Upper lobe of right lung (tissue), 1 donor: ENCODE results near the gene UBA52. TPM values are rescaled to one million over a fixed set of nuclear protein-coding genes. Genes with fewer than 3 reads are reported as not detected.

Source experiments
- ATAC-seq: fragments of 200-7000 bp; cut with Tn5 transposase; one replicate; pipeline ENCODE4 v1.9.1; 2020; ENCODE audit warnings: mild to moderate bottlenecking, moderate library complexity
- DNase-seq: peaks from one replicate; pipeline ENCODE4 v3.0.0-alpha.2; 2020
- H3K27ac ChIP-seq: fragments of 200-600 bp; one replicate; pipeline ENCODE4 v1.8.0; 2022
- H3K27me3 ChIP-seq: fragments of 200-600 bp; one replicate; pipeline ENCODE4 v1.8.0; 2022; ENCODE audit warnings: mild to moderate bottlenecking
- H3K36me3 ChIP-seq: fragments of 200-600 bp; one replicate; pipeline ENCODE4 v1.8.0; 2022
- H3K4me1 ChIP-seq: fragments of 200-600 bp; one replicate; pipeline ENCODE4 v1.8.0; 2022
- H3K4me3 ChIP-seq: fragments of 200-600 bp; one replicate; pipeline ENCODE4 v1.8.0; 2022; ENCODE audit warnings: mild to moderate bottlenecking
- H3K9me3 ChIP-seq: fragments of 200-600 bp; one replicate; pipeline ENCODE4 v1.8.0; 2022
- intact Hi-C: fragments of 100-400 bp; cut with DNase I; formaldehyde crosslinking; loops from one replicate; pipeline ENCODE4 v1.11.0; 2022
- total RNA-seq: library from RNA; stranded (reverse); fragmentation: NEBNext Ultra II Directional; extraction: Animal tissue kit (Norgen Biotek cat#: 25700); gene quantifications from one replicate; pipeline ENCODE4 v1.2.1, GENCODE V29; 2021
- TF ChIP-seq, protein P1 (sequence below): fragments of 200-600 bp; IDR thresholded peaks from one replicate; pipeline ENCODE4 v1.8.0; 2022; ENCODE audit warnings: antibody characterized with exemption
- donor health status: DM: no; HTN: yes; CAD: no; lungs with severe emphysema.

UBA52 gene
- total RNA-seq, 1 donor from 2014 or later: 840 TPM

DNA sequence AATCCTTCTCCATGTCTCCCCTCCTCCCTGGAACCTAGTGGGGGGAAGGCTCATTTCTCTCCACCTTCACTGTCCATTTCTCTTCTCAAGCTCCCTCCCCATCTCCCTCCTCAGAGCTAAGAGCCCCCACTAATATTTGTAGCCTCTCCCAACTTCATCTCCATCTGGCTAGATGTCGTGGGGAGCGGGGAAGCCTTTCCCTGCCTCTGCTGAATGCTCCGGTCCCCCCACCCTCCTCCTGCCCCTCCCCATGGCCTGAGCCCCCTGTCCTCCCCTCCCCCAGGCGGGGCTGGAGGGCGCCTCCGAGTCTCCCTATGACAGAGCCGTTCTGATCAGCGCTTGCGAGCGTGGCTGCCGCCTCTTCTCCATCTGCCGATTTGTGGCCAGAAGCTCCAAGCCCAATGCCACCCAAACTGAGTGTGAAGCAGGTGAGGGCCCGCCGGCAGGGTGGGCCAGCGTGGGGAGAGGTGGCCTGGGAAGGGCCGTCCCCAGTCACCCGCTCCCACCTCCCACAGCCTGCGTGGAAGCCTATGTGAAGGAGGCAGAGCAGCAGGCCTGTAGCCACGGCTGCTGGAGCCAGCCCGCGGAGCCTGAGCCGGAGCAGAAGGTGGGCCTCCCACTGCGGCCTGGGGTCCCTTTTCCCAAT is 42.1 kb downstream of the UBA52 start:
- no peaks in the 10 kb centered on the region for H3K9me3 ChIP-seq
- H3K4me1 ChIP-seq: peaks cover 25% of the 10 kb centered on the region
- DNase-seq: no peak
- no peaks in the 10 kb centered on the region for H3K36me3 ChIP-seq
- ATAC-seq: no peak
- intact Hi-C loops: no loop called here
- peaks cover 75% of the 10 kb centered on the region for H3K27me3 ChIP-seq
- TF ChIP-seq, protein P1, sequence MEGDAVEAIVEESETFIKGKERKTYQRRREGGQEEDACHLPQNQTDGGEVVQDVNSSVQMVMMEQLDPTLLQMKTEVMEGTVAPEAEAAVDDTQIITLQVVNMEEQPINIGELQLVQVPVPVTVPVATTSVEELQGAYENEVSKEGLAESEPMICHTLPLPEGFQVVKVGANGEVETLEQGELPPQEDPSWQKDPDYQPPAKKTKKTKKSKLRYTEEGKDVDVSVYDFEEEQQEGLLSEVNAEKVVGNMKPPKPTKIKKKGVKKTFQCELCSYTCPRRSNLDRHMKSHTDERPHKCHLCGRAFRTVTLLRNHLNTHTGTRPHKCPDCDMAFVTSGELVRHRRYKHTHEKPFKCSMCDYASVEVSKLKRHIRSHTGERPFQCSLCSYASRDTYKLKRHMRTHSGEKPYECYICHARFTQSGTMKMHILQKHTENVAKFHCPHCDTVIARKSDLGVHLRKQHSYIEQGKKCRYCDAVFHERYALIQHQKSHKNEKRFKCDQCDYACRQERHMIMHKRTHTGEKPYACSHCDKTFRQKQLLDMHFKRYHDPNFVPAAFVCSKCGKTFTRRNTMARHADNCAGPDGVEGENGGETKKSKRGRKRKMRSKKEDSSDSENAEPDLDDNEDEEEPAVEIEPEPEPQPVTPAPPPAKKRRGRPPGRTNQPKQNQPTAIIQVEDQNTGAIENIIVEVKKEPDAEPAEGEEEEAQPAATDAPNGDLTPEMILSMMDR: no peak
- no peak overlapping the region for H3K27ac ChIP-seq
- no peak overlapping the region for H3K4me3 ChIP-seq

DNA sequence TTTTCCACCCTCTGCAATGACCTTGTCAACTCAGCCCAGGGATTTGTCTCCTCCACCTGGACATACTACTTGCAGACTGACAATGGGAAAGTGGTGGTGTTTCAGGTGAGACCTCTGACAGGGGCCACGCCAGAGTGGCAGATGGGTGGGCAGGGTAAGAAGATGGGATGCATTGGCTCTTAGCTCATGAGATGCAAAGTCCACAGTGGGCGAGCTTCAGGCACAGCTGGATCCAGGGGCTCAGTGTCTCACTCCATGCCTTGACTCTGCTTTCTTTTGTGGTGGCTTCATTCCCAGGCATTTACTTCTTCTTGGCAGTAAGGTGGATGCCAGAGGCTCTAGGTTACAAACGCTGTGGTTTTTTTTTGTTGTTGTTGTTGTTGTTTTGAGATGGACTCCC is 44.4 kb downstream of the UBA52 start:
- intact Hi-C loops: no loop called here
- Histone ChIP-seq H3K27ac (no peak overlapping the region), H3K4me3 (no peak overlapping the region), H3K27me3 (peaks cover 51% of the 10 kb centered on the region), H3K36me3 (no peaks in the 10 kb centered on the region), H3K9me3 (no peaks in the 10 kb centered on the region), H3K4me1 (peaks cover 16% of the 10 kb centered on the region)
- TF ChIP-seq, protein P1: no peak
- ATAC-seq (no peak), DNase-seq (no peak)

DNA sequence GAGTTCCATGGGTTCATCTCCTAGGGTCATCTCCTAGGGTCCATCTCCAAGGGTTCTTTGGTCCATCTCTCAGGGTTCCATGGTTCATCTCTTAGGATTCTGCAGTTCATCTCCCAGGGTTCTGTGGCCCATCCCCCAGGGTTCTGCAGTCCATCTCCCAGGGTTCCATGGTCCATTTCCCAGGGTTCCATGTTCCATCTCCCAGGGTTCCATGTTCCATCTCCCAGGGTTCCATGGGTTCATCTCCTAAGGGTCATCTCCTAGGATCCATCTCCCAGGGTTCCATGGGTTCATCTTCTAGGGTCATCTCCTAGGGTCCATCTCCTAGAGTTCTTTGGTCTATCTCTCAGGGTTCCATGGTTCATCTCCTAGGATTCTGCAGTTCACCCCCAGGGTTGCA is 45.9 kb downstream of the UBA52 start:
- no peak overlapping the region for H3K4me3 ChIP-seq
- H3K27ac ChIP-seq: no peak overlapping the region
- TF ChIP-seq, protein P1: no peak
- H3K27me3 ChIP-seq: peaks cover 36% of the 10 kb centered on the region
- H3K36me3 ChIP-seq: no peaks in the 10 kb centered on the region
- H3K9me3 ChIP-seq: no peaks in the 10 kb centered on the region
- H3K4me1 ChIP-seq: peaks cover under 1% of the 10 kb centered on the region
- intact Hi-C loops: no loop called here
- DNase-seq (no peak), ATAC-seq (no peak)

DNA sequence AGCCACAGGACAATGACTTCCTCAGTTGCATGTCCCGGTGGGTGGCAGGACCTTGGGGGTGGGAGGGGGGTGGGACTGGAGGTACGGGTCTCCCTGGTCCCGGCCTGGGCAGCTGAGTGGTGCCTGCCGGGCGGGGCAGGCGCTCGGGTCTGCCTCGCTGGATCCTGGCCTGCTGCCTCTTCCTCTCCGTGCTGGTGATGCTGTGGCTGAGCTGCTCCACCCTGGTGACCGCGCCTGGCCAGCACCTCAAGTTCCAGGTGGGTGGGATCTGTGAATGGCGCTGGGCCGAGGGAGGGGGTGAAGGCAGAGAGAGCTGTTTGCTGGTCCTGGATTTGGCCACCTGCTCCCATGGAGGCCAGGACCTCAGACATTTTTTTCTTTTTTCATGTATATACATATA is 46.6 kb downstream of the UBA52 start:
- TF ChIP-seq, protein P1: no peak
- ATAC-seq (no peak), DNase-seq (no peak)
- Histone ChIP-seq H3K4me3 (no peak overlapping the region), H3K27ac (no peak overlapping the region), H3K27me3 (peaks cover 29% of the 10 kb centered on the region), H3K9me3 (no peaks in the 10 kb centered on the region), H3K36me3 (no peaks in the 10 kb centered on the region), H3K4me1 (no peaks in the 10 kb centered on the region)
- intact Hi-C loops: no loop called here

DNA sequence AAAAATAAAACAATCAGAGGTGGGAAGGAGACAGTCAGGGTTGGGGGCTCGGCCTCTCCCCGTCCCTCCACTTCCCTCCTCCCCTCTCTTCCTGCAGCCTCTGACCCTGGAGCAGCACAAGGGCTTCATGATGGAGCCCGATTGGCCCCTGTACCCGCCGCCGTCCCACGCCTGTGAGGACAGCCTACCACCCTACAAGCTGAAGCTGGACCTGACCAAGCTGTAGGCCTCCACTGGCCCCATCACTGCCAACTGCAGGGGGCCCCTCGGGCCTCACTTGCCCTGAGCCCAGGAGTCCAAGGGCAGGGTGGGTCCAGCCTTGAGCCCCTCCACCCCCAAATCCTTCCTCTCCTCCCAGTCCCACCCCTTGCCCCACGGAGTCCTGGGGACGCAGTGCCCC is 48.7 kb downstream of the UBA52 start:
- no peak overlapping the region for H3K27ac ChIP-seq
- DNase-seq (no peak), ATAC-seq (no peak)
- no peaks in the 10 kb centered on the region for H3K36me3 ChIP-seq
- no peak overlapping the region for H3K4me3 ChIP-seq
- peaks cover 9% of the 10 kb centered on the region for H3K27me3 ChIP-seq
- H3K4me1 ChIP-seq: no peaks in the 10 kb centered on the region
- intact Hi-C loops: no loop called here
- TF ChIP-seq, protein P1: no peak
- no peaks in the 10 kb centered on the region for H3K9me3 ChIP-seq

DNA sequence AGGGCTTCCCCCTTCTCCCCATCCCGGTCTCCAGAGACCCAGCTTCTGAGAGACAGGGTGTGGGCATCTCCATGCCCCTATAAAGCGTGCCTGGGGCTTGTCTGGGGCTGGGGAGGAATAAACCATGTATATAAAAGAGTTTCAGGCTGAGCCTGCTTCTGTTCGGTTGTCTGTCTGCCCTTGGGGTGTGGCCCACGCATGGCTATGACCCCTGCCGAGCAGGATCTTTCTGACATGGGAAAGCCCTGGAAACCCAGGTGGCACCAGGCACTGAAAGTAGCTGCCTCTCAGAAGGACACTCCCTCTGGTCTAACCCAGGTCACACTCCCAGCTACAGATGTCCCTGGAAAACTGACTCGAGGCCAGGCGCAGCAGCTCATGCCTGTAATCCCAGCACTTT is 49.2 kb downstream of the UBA52 start:
- H3K27me3 ChIP-seq: peaks cover 3% of the 10 kb centered on the region
- no peaks in the 10 kb centered on the region for H3K9me3 ChIP-seq
- ATAC-seq (no peak), DNase-seq (no peak)
- intact Hi-C loops: no loop called here
- no peaks in the 10 kb centered on the region for H3K36me3 ChIP-seq
- no peaks in the 10 kb centered on the region for H3K4me1 ChIP-seq
- H3K4me3 ChIP-seq: no peak overlapping the region
- TF ChIP-seq, protein P1: no peak
- H3K27ac ChIP-seq: no peak overlapping the region
